CD4-positive, alpha-beta T cell treated with Interleukin-6 for 4 hours (primary cell): ENCODE measurements around the gene CRTC3.
"Not testable (repeated sequence)": the region's sequence is repeated elsewhere in the genome, so short reads cannot be mapped to it uniquely, and the experiment has no call there.

ENCODE experiments used
- DNase-seq: peaks from one replicate; pipeline ENCODE4 v3.0.0-alpha.2; 2020; ENCODE audit warnings: mixed read lengths

CRTC3 gene

GRCh38 chr15:90633360-90633759 lies 103.6 kb downstream of the CRTC3 start:
- DNase-seq, result no peak

- not testable (repeated sequence) for DNase-seq
These were observed 107.3 kb downstream of the CRTC3 start for GRCh38 chr15:90636993-90637392.

- no peak for DNase-seq
These were observed 108.0 kb downstream of the CRTC3 start for GRCh38 chr15:90637693-90638092.

GRCh38 chr15:90638201-90638691 lies 108.5 kb downstream of the CRTC3 start:
- no peak for DNase-seq

GRCh38 chr15:90638963-90639362 lies 109.2 kb downstream of the CRTC3 start:
- no peak for DNase-seq

- no peak for DNase-seq
These were observed 111.1 kb downstream of the CRTC3 start for GRCh38 chr15:90640862-90641261.

GRCh38 chr15:90641581-90642463 lies 112.1 kb downstream of the CRTC3 start:
- DNase-seq, result no peak

- DNase-seq, result no peak
These were observed 113.0 kb downstream of the CRTC3 start for GRCh38 chr15:90642464-90643300.

GRCh38 chr15:90643301-90643632 lies 113.5 kb downstream of the CRTC3 start:
- no peak for DNase-seq

- no peak for DNase-seq
These were observed 114.8 kb downstream of the CRTC3 start for GRCh38 chr15:90644526-90644925.

- no peak for DNase-seq
These were observed 115.4 kb downstream of the CRTC3 start for GRCh38 chr15:90644952-90645725.

GRCh38 chr15:90645873-90646575 lies 116.3 kb downstream of the CRTC3 start:
- DNase-seq, result no peak

GRCh38 chr15:90646662-90647305 lies 117.1 kb downstream of the CRTC3 start:
- no peak for DNase-seq

- DNase-seq, result no peak
These were observed 117.6 kb downstream of the CRTC3 start for GRCh38 chr15:90647326-90647725.

- peak; percentile 70 for DNase-seq
These were observed 118.7 kb downstream of the CRTC3 start for GRCh38 chr15:90648137-90649070.

- DNase-seq, result no peak
These were observed 120.6 kb downstream of the CRTC3 start for GRCh38 chr15:90650117-90650955.

GRCh38 chr15:90650956-90651689 lies 121.4 kb downstream of the CRTC3 start:
- no peak for DNase-seq

GRCh38 chr15:90654233-90655136 lies 124.8 kb downstream of the CRTC3 start:
- DNase-seq, result no peak
